SJSA1 (cell line): ENCODE data around the gene CLEC11A. TPM values are rescaled to one million over a fixed set of nuclear protein-coding genes. Genes with fewer than 3 reads are reported as not detected.
A peak's percentile ranks its signal among the peaks of the same experiment; 100 is the strongest.

Experiments used
- DNase-seq, 2 experiments: peaks; one replicate each; pipeline ENCODE4 v3.0.0-alpha.2; 2015 to 2020; ENCODE audit warnings: low spot score in 2 of 2, low read depth in 1 of 2
- H3K27ac ChIP-seq: fragments of 250-450 bp; sonication (Bioruptor Pico); 2 replicates; pipeline ENCODE4 v1.5.1; 2020; ENCODE audit warnings: mild to moderate bottlenecking, moderate library complexity
- H3K27me3 ChIP-seq: fragments of 250-450 bp; sonication (Bioruptor Pico); replicated peaks from 2 replicates; pipeline ENCODE4 v1.5.1; 2020; ENCODE audit warnings: mild to moderate bottlenecking, moderate library complexity
- H3K36me3 ChIP-seq: fragments of 250-450 bp; sonication (Bioruptor Pico); 2 replicates; pipeline ENCODE4 v1.5.1; 2020; ENCODE audit warnings: mild to moderate bottlenecking
- H3K4me1 ChIP-seq: fragments of 250-450 bp; sonication (Bioruptor Pico); replicated peaks from 2 replicates; pipeline ENCODE4 v1.6.1; 2021; ENCODE audit warnings: mild to moderate bottlenecking
- H3K4me3 ChIP-seq: fragments of 250-450 bp; sonication (Bioruptor Pico); 2 replicates; pipeline ENCODE4 v1.5.1; 2020; ENCODE audit warnings: mild to moderate bottlenecking
- H3K9me3 ChIP-seq: fragments of 250-450 bp; sonication (Bioruptor Pico); replicated peaks from 2 replicates; pipeline ENCODE4 v1.5.1; 2020; ENCODE audit warnings: mild to moderate bottlenecking
- total RNA-seq: library from RNA; depleted of rRNA; stranded (reverse); fragments of >200 nt; shearing (Covaris generic); gene quantifications from 2 replicates; pipeline ENCODE4 v1.2.3, GENCODE V29; 2014

The CLEC11A gene
- total RNA-seq, 1 experiment from 2014 or later: 1.7 TPM

DNA sequence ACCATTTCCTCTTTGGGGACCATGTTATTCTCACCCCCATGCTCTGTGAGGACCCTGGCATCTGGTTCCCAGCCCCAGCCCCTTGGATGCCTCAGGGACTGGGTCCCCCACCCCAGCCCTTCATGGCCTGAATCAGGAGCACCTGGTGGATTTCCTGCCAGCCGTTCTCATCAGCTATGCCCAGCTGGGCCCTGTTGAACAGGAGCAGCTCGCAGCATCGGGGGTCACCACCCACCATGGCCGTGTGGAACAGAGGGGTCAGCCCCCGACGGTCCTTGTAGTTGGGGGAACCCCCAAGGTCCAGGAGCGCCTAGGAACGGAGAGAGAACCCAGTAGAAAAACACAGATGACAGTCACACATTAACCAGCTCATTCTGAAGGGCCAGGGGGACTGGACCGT, 11.4 kb upstream of the CLEC11A start:
- Histone ChIP-seq H3K27me3 (peaks cover 13% of the 10 kb centered on the region; the same call in 1 of the 2 replicates), H3K4me3 (no peak overlapping the region), H3K36me3 (no peaks in the 10 kb centered on the region), H3K4me1 (no peaks in the 10 kb centered on the region), H3K27ac (no peak overlapping the region), H3K9me3 (no peaks in the 10 kb centered on the region)
- DNase-seq: no peak

DNA sequence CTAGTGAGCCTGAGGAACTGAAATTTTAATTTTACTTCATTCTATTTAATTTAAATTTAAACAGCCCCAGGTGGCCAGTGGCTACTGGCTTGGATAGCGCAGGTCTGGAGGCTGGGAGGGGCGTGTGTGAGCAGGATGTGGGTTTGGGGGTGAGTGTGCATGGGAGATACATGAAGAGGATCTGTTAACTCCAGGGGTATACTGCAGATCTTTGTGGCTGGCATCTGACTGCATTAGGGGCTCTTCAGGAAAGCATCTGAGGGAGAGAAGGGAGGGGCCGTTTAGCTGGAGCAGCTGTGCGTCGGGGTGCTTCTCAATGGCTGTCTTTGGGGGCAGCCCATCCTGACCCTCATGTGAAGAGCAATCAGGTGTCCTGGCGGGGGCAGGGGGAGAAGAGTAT, 10.3 kb upstream of the CLEC11A start:
- H3K36me3 ChIP-seq: no peaks in the 10 kb centered on the region
- H3K27me3 ChIP-seq: peaks cover 21% of the 10 kb centered on the region
- H3K4me1 ChIP-seq: no peaks in the 10 kb centered on the region
- no peak overlapping the region for H3K27ac ChIP-seq
- DNase-seq: no peak
- no peak overlapping the region for H3K4me3 ChIP-seq
- H3K9me3 ChIP-seq: no peaks in the 10 kb centered on the region

DNA sequence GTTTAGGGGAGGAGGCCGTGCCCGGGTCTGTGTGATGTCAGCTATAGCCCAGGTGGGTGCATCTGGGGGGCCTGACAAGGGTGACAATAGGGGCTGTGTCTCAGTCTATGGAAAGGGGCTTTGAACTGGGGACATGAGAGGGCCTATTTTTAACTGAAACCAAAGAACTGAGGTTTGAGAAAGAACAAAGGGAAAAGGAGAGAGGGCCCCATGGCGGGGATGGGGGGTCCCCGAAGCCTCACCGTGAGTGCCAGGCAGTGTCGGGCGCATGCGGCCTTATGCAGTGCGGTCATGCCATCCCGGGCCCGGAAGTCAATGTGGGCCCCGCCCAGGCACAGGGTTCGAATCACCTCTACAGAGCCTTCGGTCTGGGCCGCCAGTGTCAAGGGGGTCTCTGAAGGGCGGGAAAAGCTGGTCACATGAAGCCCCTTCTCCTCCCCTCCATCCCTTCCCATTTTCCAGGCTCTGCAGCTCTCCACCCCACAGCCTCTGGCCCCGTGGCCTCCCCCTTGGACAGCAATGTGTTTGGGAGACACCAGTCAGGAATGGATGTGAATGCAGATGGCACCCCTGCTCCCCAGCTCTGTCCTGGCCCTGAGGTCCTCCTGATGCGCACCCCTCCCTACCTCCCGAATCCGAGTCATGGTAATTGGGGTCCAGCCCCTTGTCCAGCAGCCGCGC, 9.5 kb upstream of the CLEC11A start:
- Histone ChIP-seq H3K36me3 (no peaks in the 10 kb centered on the region), H3K4me3 (no peak overlapping the region), H3K4me1 (no peaks in the 10 kb centered on the region), H3K27me3 (peaks cover 23% of the 10 kb centered on the region), H3K9me3 (no peaks in the 10 kb centered on the region), H3K27ac (no peak overlapping the region)
- peak in 1 of 2 experiments; percentile 36 for DNase-seq

DNA sequence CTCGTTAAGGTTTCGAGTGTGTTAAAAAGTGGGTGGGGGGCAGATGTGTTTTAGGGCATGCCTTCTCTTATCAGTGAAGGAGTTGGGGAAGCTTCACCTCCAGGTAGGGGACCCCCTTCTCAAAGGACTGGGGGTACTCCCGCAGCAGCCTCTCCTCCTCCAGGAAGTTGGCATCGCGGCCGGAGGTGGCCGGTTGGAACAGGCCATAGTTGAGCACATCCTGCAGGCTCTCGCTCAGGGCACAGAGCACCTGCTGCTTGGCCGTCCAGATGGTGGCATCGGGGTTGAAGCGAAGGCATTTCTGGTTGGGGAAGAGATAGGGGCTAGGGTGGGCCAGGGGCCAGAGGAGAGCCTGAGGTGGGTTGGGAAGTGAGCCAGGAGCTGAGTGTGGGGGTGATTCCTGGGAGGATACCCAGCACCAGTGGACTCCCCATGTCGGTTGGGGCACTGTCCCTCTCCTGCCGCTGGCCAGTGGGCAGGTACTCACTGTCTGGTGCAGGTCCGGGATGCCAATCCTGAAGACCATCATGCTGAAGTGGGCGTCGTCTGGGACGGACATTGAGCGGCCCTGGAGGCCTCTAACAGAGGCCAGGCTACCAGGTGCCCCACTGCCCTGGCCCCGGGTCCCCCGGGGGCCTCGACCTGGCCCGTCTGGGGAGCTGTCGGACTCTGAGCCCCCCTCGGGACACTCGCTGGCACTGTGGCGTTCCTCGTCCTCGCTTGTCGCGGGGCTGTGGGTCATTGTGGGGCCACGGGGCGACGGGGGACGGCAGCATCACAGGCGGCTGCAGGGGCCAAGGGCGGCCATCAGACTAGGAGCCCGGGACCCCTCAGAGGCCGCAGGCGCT, 6.8 kb upstream of the CLEC11A start:
- Histone ChIP-seq H3K4me3 (no peak overlapping the region), H3K4me1 (no peaks in the 10 kb centered on the region)
- no peak for DNase-seq

DNA sequence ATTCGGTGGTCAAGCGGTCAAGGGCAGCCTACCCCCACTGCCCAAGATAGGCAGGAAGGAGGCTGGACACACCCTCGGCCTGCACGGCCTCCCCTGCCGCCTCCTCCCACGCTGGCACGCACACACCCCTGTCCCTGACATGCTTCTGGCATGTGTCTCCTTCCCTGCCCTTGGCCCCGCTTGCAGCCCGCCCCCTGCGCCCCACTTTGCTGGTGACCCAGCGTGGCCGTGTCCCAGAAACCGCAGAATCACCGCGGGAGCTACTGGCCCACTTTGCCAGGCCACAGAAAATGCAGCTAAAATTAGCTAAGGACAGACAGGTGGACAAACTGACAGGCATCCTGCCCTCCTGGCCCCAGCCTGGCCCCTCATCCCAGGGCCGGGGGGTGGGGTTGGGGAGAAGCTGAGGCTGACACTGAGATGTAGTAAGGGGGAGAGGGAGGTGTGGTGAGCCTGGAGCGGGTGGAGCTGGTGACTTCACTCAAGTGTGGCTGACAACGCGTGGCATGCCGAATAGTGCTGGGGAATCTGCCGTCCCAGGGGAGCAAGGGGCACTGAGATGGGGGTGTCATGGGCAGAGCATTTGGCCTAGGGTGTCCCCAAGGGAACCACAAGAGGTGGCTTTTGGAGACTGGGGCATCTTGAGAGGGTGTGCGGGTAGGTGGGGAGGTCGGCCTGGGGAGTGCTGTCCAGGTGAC, 6.0 kb upstream of the CLEC11A start:
- no peaks in the 10 kb centered on the region for H3K4me1 ChIP-seq
- H3K4me3 ChIP-seq: no peak overlapping the region
- no peaks in the 10 kb centered on the region for H3K36me3 ChIP-seq
- no peak overlapping the region for H3K27ac ChIP-seq
- DNase-seq: no peak
- H3K9me3 ChIP-seq: no peaks in the 10 kb centered on the region
- H3K27me3 ChIP-seq: peaks cover 31% of the 10 kb centered on the region

More for the DNA sequence above, 6.8 kb upstream of the CLEC11A start:
- Histone ChIP-seq H3K27me3 (peaks cover 27% of the 10 kb centered on the region), H3K36me3 (no peaks in the 10 kb centered on the region), H3K9me3 (no peaks in the 10 kb centered on the region), H3K27ac (no peak overlapping the region)

DNA sequence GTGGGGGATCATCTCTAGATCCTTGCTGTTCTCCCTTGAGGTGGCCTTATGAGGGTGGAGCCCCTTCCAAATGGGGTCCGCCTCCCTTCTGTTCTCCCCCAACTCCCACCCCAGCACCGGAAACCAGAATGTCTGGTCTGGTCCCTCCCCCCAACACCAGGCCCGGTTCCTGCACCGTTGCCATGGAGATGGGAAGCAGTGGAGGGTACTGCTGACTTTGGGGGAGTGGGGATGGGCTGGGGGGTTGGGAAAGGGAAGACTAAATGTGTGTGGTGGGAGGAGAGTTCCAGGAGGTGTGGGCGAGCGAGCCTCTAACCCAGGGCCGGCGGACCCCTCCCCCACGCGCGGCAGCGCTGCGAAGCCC, 5.3 kb upstream of the CLEC11A start:
- Histone ChIP-seq H3K36me3 (no peaks in the 10 kb centered on the region), H3K27ac (no peak overlapping the region), H3K27me3 (peaks cover 35% of the 10 kb centered on the region), H3K4me3 (no peak overlapping the region), H3K9me3 (no peaks in the 10 kb centered on the region), H3K4me1 (no peaks in the 10 kb centered on the region)
- DNase-seq: no peak

DNA sequence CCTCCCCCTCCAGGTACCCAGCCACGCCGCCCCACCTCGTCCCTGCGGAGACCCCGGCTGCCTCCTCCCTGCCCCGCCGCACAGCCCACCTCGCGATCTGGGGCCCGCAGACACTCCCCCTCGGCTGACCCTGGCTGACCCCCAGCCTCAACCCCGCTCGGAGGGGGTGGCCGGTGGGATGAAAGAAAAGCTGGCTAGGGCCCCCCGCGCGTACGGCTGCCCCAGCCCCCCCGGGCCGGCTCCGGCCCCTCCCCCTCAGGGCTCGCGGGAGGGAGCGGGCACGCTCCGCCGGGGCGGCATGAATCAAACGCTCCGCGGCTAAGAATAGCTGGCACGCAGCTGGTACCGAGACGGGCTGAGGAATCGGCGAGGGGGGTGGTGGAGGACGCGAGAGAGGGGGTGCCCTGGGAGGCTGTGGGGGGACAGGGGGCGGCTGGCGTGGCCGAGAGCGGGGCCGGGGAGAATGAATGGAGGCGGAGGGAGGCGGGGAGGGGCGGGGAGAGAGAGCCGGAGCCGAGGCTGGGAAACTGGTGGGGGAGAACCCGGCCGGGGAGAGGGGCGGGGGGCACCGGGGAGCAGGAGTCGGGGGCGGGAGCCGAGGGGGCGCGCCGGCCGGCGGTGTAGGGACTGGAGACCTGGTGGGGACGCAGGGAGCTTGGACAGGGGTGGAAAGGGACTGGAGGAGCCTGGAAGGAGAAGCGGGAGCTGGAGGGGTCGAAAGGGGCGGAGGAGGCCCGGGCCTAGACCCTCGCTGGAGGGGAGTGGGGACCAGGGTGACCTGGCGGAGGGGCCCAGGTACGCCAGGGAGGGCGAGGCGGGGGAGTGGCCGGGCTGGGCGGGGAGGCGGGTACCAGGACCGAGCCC, 4.7 kb upstream of the CLEC11A start:
- Histone ChIP-seq H3K36me3 (no peaks in the 10 kb centered on the region), H3K9me3 (no peaks in the 10 kb centered on the region), H3K4me1 (no peaks in the 10 kb centered on the region), H3K27me3 (peaks cover 39% of the 10 kb centered on the region), H3K27ac (no peak overlapping the region), H3K4me3 (no peak overlapping the region)
- DNase-seq: no peak

DNA sequence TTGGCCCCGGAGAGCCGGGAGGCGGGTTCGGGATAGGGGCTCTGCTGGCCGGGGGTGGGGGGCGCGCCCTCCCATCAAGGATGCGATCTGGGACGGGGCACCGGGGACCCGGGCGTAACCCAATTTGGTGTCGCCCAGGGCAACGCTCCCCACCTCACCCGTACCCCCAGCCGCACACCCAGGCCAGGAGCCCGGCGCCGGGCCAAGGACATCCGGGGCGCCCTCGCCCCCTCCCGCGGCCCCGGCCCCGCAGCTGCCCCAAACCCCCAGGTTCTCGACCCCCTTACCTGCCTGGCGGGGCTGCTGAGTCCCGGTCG, 4.1 kb upstream of the CLEC11A start:
- peaks cover 45% of the 10 kb centered on the region for H3K27me3 ChIP-seq
- no peaks in the 10 kb centered on the region for H3K4me1 ChIP-seq
- no peak for DNase-seq
- no peak overlapping the region for H3K4me3 ChIP-seq
- no peaks in the 10 kb centered on the region for H3K36me3 ChIP-seq
- no peaks in the 10 kb centered on the region for H3K9me3 ChIP-seq
- no peak overlapping the region for H3K27ac ChIP-seq

DNA sequence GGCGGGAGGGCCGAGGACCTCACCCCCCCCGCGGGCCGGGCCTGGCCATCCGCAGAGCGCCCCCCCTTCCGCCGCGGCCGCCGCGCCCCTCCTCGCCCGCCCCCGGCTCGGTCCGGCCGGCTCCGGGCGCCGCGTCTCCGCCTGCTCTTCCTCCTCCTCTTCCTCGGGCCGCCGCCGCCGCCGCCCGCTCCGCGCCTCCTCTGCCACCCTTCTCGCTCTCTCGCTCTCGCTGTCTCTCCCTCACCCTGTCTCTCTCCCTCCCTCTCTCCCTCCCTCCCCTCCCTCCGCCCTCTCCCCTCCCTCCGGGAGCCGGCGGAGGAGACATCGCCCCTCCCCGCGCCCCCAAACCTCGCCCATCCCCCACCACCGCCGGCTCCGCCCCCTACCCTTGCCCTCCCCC, 3.6 kb upstream of the CLEC11A start, which contains the start of gene SHANK1:
SHANK1 (minus strand) TSS at position 237 of the 400 bp plus-strand sequence. CDS start 2,883 bp downstream, outside the sequence.
- H3K4me3 ChIP-seq: no peak within 1 kb of the TSS
- H3K27ac ChIP-seq: no peak within 1 kb of the TSS
- DNase-seq: no peak
- H3K36me3 ChIP-seq: no peaks in the 10 kb centered on the region
- H3K27me3 ChIP-seq: peaks cover 50% of the 10 kb centered on the region
- H3K9me3 ChIP-seq: no peaks in the 10 kb centered on the region
- no peaks in the 10 kb centered on the region for H3K4me1 ChIP-seq

DNA sequence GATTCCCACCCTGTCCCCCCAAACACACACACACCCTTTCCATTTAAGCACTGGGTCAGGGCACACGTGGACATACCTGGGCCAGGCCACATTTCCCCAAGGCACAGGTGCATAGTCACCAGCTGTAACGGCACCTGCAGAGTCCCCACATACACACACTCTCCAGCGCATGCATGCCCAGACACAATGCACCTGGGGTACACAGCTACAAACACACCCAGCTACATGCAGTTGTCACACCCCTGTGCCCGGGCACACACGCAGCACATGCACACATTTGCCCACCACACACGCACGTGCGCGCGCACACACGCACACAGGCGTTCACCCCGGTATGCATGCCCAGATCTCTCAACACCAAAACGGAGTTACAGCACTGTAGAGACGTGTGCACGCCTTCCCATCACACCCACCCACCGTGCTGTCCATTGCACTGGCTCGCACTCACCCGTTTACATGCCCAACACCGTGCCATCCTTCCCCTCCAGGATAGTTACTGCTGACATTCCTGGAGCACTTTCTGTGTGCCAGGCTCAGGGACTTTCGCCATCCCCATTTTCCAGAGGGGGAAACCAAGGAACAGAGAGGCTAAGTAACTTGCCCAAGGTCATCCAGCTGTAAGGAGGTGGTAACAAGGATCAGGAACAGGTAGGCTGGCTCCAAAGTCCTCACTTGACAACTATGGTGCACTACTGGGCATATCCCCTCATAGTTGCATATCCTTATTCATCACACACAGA, 2.8 kb upstream of the CLEC11A start:
- DNase-seq: no peak
- Histone ChIP-seq H3K4me3 (no peak overlapping the region), H3K27ac (no peak overlapping the region), H3K27me3 (peaks cover 56% of the 10 kb centered on the region), H3K36me3 (no peaks in the 10 kb centered on the region), H3K9me3 (peaks cover 4% of the 10 kb centered on the region; the same call in 1 of the 2 replicates), H3K4me1 (peaks cover 4% of the 10 kb centered on the region; the same call in 1 of the 2 replicates)

DNA sequence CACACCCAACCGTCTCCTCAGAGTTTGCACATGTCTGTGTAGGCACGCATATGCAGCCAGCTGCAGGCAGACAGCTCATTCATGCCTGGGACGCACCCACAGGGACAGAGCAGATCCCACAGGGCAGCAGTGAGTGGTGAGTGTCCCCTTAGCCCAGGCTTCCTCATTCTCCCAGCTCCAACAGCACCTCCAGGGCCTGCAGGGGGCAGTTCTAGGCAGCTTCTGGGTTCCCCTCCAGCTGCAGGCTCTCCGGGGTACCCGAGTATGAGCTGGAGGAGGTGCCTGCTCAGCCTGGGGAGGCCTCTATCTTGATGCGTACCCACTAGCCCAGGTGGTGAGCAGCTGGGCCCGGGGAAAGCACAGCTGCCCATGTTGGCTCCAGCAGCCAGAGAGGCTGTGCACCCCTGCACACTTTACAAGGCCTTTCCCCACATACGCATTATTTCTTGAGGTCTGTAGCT, 2.2 kb upstream of the CLEC11A start:
- H3K4me1 ChIP-seq: peaks cover 4% of the 10 kb centered on the region; the same call in 1 of the 2 replicates
- DNase-seq: no peak
- H3K27me3 ChIP-seq: peaks cover 57% of the 10 kb centered on the region
- H3K27ac ChIP-seq: no peak overlapping the region
- H3K4me3 ChIP-seq: no peak overlapping the region
- peaks cover 7% of the 10 kb centered on the region; the same call in 1 of the 2 replicates for H3K9me3 ChIP-seq
- H3K36me3 ChIP-seq: no peaks in the 10 kb centered on the region

DNA sequence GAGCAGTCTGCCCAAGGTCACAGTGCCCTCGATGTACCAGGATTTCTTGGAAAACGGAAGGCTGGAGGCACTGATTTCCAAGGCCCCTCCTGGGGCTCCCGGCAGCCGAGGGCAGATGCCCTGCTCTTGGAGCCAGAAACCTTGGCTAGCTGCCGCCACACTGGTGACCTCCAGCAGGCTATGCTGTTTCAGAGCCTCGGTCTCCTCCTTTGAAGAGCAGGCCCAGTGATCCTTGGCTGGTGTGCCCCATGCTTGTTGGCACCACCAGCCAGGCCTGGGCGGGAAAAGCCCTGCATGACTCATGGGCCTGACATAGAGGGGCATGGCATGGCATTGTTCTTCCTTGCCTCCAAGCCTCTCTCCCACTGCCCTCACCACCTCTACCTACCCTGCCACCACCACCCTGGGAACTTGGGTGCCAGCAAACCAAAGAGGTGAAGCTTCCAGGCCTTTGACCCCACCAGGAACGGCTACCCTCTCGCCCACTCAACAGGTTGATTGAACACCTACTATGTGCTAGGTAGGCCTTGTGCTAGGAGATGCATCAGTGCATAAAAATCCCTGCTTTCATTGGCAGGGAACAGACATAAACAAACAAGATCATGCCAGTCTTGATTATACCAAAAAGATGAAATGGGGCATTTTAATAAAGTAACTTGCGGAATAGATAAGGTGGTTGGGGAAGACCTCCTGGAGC, 1.6 kb upstream of the CLEC11A start:
- Histone ChIP-seq H3K27ac (no peak overlapping the region), H3K4me1 (peaks cover 4% of the 10 kb centered on the region; the same call in 1 of the 2 replicates), H3K9me3 (peaks cover 7% of the 10 kb centered on the region; the same call in 1 of the 2 replicates), H3K36me3 (no peaks in the 10 kb centered on the region), H3K4me3 (no peak overlapping the region), H3K27me3 (peaks cover 56% of the 10 kb centered on the region)
- DNase-seq: no peak
